ENCODE data around the gene EHD4.

Gene EHD4

DNA sequence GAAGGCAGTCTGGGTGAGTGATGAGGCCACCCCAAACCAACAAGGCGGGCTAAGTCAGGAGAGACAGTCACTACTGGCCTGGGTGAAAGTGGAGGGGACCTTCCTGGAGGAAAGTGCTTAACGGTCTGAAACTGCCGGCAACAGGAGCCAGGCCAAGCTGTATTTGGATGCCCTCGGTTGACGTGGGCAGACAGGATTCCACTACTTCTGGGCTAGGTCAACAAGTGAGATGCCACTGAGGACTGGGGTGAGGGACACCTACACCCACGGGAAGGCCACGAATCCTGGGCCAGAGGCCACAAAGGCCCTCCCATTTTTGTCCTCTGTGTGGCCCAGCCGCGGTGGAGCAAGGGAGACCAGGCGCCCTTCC, 90.8 kb downstream of the EHD4 start:
- Histone ChIP-seq H3K36me3 (ENCODE audit: insufficient read depth, insufficient read length, low read length) (no peaks in the 10 kb centered on the region), H3K4me1 (ENCODE audit: insufficient read depth, insufficient read length) (peaks cover 4% of the 10 kb centered on the region), H3K9ac (ENCODE audit: insufficient read length, low read depth) (no peak overlapping the region), H3K4me3 (ENCODE audit: insufficient read length, low read depth) (no peak overlapping the region), H3K9me3 (ENCODE audit: insufficient read depth, low read length) (no peaks in the 10 kb centered on the region), H3K27me3 (ENCODE audit: insufficient read depth, insufficient read length) (no peaks in the 10 kb centered on the region)
- TF ChIP-seq ZNF274 (IDR thresholded peaks at IDR 0.05; ENCODE audit: low read depth, low read length), result no peak
- no peak for TF ChIP-seq YY1 (IDR thresholded peaks at IDR 0.05; ENCODE audit: insufficient read depth, insufficient read length)
- no peak for TF ChIP-seq SUZ12 (IDR thresholded peaks at IDR 0.05; ENCODE audit: extremely low read depth, insufficient read depth, insufficient read length)
- no peak for DNase-seq (ENCODE audit: low read depth, low spot score)

GRCh38 chr15:41881086-41881485, 91.3 kb downstream of the EHD4 start:
- TF ChIP-seq YY1 (IDR thresholded peaks at IDR 0.05; ENCODE audit: insufficient read depth, insufficient read length), result no peak
- no peak for TF ChIP-seq SUZ12 (IDR thresholded peaks at IDR 0.05; ENCODE audit: extremely low read depth, insufficient read depth, insufficient read length)
- TF ChIP-seq ZNF274 (IDR thresholded peaks at IDR 0.05; ENCODE audit: low read depth, low read length), result no peak
- peaks cover 4% of the 10 kb centered on the region for H3K4me1 ChIP-seq (ENCODE audit: insufficient read depth, insufficient read length)
- no peak overlapping the region for H3K9ac ChIP-seq (ENCODE audit: insufficient read length, low read depth)
- no peaks in the 10 kb centered on the region for H3K27me3 ChIP-seq (ENCODE audit: insufficient read depth, insufficient read length)
- no peak for DNase-seq (ENCODE audit: low read depth, low spot score)
- H3K4me3 ChIP-seq (ENCODE audit: insufficient read length, low read depth), result no peak overlapping the region
- no peaks in the 10 kb centered on the region for H3K36me3 ChIP-seq (ENCODE audit: insufficient read depth, insufficient read length, low read length)
- H3K9me3 ChIP-seq (ENCODE audit: insufficient read depth, low read length), result no peaks in the 10 kb centered on the region

DNA sequence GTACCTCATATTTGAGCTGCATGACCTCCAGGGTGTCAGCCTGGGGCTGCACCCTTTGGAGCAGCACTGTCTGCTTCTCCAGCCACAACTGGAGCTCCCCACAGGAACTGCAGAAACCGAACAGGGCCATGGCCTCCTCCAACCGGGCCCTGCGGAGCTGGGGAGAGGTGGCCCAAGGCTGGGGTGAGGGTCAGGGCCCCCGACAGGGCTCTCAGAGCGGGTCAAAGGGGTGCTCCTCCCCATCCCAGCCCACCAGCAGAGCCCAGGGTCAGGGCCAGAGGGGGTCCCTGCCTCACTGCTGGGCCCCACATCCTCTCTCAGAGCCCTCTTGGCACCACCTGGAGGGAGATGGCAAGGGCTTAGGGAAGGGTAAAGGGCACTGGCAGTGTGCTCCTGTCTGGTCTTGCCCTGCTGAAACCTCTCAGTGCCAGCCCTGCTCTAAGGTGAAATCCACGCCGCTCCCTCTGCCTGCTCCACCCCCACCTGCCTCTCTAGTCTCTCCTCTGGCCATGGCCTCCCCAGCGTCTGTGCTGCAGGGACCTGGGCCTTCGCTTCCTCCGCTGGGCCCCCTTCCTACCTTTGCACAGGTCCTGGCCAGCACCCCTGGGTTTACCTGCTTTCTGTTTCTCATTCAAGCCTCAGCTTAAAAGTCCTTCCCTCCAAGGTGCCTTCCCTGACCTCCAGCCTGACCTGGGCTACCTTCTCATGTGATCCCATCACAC, 92.0 kb downstream of the EHD4 start:
- DNase-seq (ENCODE audit: low read depth, low spot score), result no peak
- H3K4me1 ChIP-seq (ENCODE audit: insufficient read depth, insufficient read length), result peaks cover 4% of the 10 kb centered on the region
- H3K36me3 ChIP-seq (ENCODE audit: insufficient read depth, insufficient read length, low read length), result no peaks in the 10 kb centered on the region
- no peak overlapping the region for H3K4me3 ChIP-seq (ENCODE audit: insufficient read length, low read depth)
- no peaks in the 10 kb centered on the region for H3K27me3 ChIP-seq (ENCODE audit: insufficient read depth, insufficient read length)
- no peak overlapping the region for H3K9ac ChIP-seq (ENCODE audit: insufficient read length, low read depth)
- no peaks in the 10 kb centered on the region for H3K9me3 ChIP-seq (ENCODE audit: insufficient read depth, low read length)
- TF ChIP-seq ZNF274 (IDR thresholded peaks at IDR 0.05; ENCODE audit: low read depth, low read length), result no peak
- TF ChIP-seq SUZ12 (IDR thresholded peaks at IDR 0.05; ENCODE audit: extremely low read depth, insufficient read depth, insufficient read length), result no peak
- no peak for TF ChIP-seq YY1 (IDR thresholded peaks at IDR 0.05; ENCODE audit: insufficient read depth, insufficient read length)

DNA sequence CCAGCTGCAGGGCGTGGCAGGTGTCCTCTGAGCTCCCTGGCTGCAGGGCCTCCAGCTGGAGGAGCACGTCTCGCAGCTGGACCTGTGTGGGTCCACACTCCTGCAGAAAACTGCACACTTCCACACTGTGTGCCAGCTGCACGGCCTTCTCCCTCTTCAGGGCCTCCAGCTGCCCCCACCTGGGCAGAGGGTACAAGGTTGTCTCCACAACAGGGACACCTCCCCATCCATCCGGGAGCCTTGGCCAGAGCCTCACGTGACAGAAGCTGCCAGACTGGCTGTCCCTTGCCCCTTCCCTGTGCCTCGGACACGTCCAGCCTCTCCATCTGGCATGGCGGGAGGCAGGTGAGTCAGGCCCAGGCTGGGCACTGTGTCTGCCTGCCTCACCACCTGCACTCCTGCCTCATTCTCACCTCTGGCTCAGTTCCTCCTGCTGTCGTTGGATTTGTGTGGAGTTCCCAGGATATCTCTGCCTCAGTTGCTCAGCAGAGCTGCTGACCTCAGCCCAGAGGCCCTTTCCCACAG, 93.0 kb downstream of the EHD4 start:
- TF ChIP-seq ZNF274 (IDR thresholded peaks at IDR 0.05; ENCODE audit: low read depth, low read length) (no peak), SUZ12 (IDR thresholded peaks at IDR 0.05; ENCODE audit: extremely low read depth, insufficient read depth, insufficient read length) (no peak), YY1 (IDR thresholded peaks at IDR 0.05; ENCODE audit: insufficient read depth, insufficient read length) (no peak)
- H3K9me3 ChIP-seq (ENCODE audit: insufficient read depth, low read length), result no peaks in the 10 kb centered on the region
- no peaks in the 10 kb centered on the region for H3K27me3 ChIP-seq (ENCODE audit: insufficient read depth, insufficient read length)
- no peak overlapping the region for H3K9ac ChIP-seq (ENCODE audit: insufficient read length, low read depth)
- H3K4me3 ChIP-seq (ENCODE audit: insufficient read length, low read depth), result no peak overlapping the region
- no peak for DNase-seq (ENCODE audit: low read depth, low spot score)
- H3K4me1 ChIP-seq (ENCODE audit: insufficient read depth, insufficient read length), result peaks cover 4% of the 10 kb centered on the region
- no peaks in the 10 kb centered on the region for H3K36me3 ChIP-seq (ENCODE audit: insufficient read depth, insufficient read length, low read length)

DNA sequence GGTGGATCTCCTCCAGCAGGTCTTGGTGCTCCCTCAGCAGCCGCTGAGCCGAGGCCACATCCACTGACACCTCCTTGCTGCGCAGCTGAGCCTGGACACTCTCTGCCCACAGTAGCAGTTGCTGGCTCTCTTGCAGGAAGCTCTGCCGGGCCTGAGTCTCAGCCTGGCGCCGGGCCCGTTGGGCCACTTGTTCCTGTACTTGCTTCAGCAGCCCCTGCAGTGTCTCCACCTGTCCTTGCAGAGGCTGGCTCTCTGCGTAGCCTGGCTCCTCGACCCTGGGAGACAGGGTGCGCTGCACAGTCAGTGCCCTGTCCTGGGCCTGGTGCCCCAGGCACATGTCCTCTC, 94.0 kb downstream of the EHD4 start:
- no peak for DNase-seq (ENCODE audit: low read depth, low spot score)

GRCh38 chr15:41877631-41878354, 94.6 kb downstream of the EHD4 start:
- Histone ChIP-seq H3K27me3 (ENCODE audit: insufficient read depth, insufficient read length) (no peaks in the 10 kb centered on the region), H3K9ac (ENCODE audit: insufficient read length, low read depth) (no peak overlapping the region), H3K36me3 (ENCODE audit: insufficient read depth, insufficient read length, low read length) (no peaks in the 10 kb centered on the region), H3K4me1 (ENCODE audit: insufficient read depth, insufficient read length) (peaks cover 4% of the 10 kb centered on the region), H3K4me3 (ENCODE audit: insufficient read length, low read depth) (no peak overlapping the region), H3K9me3 (ENCODE audit: insufficient read depth, low read length) (no peaks in the 10 kb centered on the region)
- no peak for TF ChIP-seq SUZ12 (IDR thresholded peaks at IDR 0.05; ENCODE audit: extremely low read depth, insufficient read depth, insufficient read length)
- no peak for TF ChIP-seq YY1 (IDR thresholded peaks at IDR 0.05; ENCODE audit: insufficient read depth, insufficient read length)
- no peak for TF ChIP-seq ZNF274 (IDR thresholded peaks at IDR 0.05; ENCODE audit: low read depth, low read length)
- DNase-seq (ENCODE audit: low read depth, low spot score), result no peak

More for the DNA sequence above, 94.0 kb downstream of the EHD4 start:
- Histone ChIP-seq H3K36me3 (ENCODE audit: insufficient read depth, insufficient read length, low read length) (no peaks in the 10 kb centered on the region), H3K27me3 (ENCODE audit: insufficient read depth, insufficient read length) (no peaks in the 10 kb centered on the region), H3K4me3 (ENCODE audit: insufficient read length, low read depth) (no peak overlapping the region), H3K9me3 (ENCODE audit: insufficient read depth, low read length) (no peaks in the 10 kb centered on the region), H3K9ac (ENCODE audit: insufficient read length, low read depth) (no peak overlapping the region), H3K4me1 (ENCODE audit: insufficient read depth, insufficient read length) (peaks cover 4% of the 10 kb centered on the region)
- TF ChIP-seq SUZ12 (IDR thresholded peaks at IDR 0.05; ENCODE audit: extremely low read depth, insufficient read depth, insufficient read length), result no peak

- H3K9me3 ChIP-seq (ENCODE audit: insufficient read depth, low read length), result no peaks in the 10 kb centered on the region
- H3K36me3 ChIP-seq (ENCODE audit: insufficient read depth, insufficient read length, low read length), result no peaks in the 10 kb centered on the region
- no peaks in the 10 kb centered on the region for H3K27me3 ChIP-seq (ENCODE audit: insufficient read depth, insufficient read length)
- H3K9ac ChIP-seq (ENCODE audit: insufficient read length, low read depth), result no peak overlapping the region
- TF ChIP-seq ZNF274 (IDR thresholded peaks at IDR 0.05; ENCODE audit: low read depth, low read length), result no peak
- TF ChIP-seq SUZ12 (IDR thresholded peaks at IDR 0.05; ENCODE audit: extremely low read depth, insufficient read depth, insufficient read length), result no peak
- no peak for TF ChIP-seq YY1 (IDR thresholded peaks at IDR 0.05; ENCODE audit: insufficient read depth, insufficient read length)
- peaks cover 4% of the 10 kb centered on the region for H3K4me1 ChIP-seq (ENCODE audit: insufficient read depth, insufficient read length)
- H3K4me3 ChIP-seq (ENCODE audit: insufficient read length, low read depth), result no peak overlapping the region
- no peak for DNase-seq (ENCODE audit: low read depth, low spot score)
These were observed 95.7 kb downstream of the EHD4 start for GRCh38 chr15:41876689-41877088.
